ENCODE results near the gene DYRK2. TPM values are rescaled to one million over a fixed set of nuclear protein-coding genes. Genes with fewer than 3 reads are reported as not detected.
"Not testable (repeated sequence)": the region's sequence is repeated elsewhere in the genome, so short reads cannot be mapped to it uniquely, and the experiment has no call there.

DYRK2 gene
- total RNA-seq, 1 donor from 2014 or later = 25.5 TPM

- DNase-seq (ENCODE audit: low spot score) (no peak), ATAC-seq (no peak)
- intact Hi-C loops (cut with DNase I) = no loop called here
Measured at GRCh38 chr12:67666605-67667004, 18.1 kb downstream of the DYRK2 start.

- ATAC-seq = peak; percentile 79
- peak; percentile 76 for DNase-seq (ENCODE audit: low spot score)
- intact Hi-C loops (cut with DNase I) = no loop called here
Measured at GRCh38 chr12:67667276-67668073, 18.9 kb downstream of the DYRK2 start.

GRCh38 chr12:67669217-67669933 is 20.8 kb downstream of the DYRK2 start:
- intact Hi-C loops (cut with DNase I) = no loop called here
- DNase-seq (ENCODE audit: low spot score) (no peak), ATAC-seq (no peak)

GRCh38 chr12:67669934-67670631 is 21.5 kb downstream of the DYRK2 start:
- intact Hi-C loops (cut with DNase I) = no loop called here
- ATAC-seq (no peak), DNase-seq (ENCODE audit: low spot score) (no peak)

GRCh38 chr12:67671419-67671818 is 22.9 kb downstream of the DYRK2 start:
- ATAC-seq = no peak
- intact Hi-C loops (cut with DNase I) = no loop called here
- no peak for DNase-seq (ENCODE audit: low spot score)

GRCh38 chr12:67671892-67672291 is 23.3 kb downstream of the DYRK2 start:
- intact Hi-C loops (cut with DNase I) = no loop called here
- ATAC-seq = no peak

GRCh38 chr12:67672507-67672906 is 24.0 kb downstream of the DYRK2 start:
- ATAC-seq; intact Hi-C loops (cut with DNase I); DNase-seq (ENCODE audit: low spot score): not testable (repeated sequence)

More at GRCh38 chr12:67671892-67672291, 23.3 kb downstream of the DYRK2 start:
- DNase-seq (ENCODE audit: low spot score) = no peak

GRCh38 chr12:67673509-67673908 is 25.0 kb downstream of the DYRK2 start:
- ATAC-seq; intact Hi-C loops (cut with DNase I): not testable (repeated sequence)

GRCh38 chr12:67674417-67674816 is 25.9 kb downstream of the DYRK2 start:
- intact Hi-C loops (cut with DNase I) = no loop called here
- ATAC-seq (no peak), DNase-seq (ENCODE audit: low spot score) (no peak)

More at GRCh38 chr12:67673509-67673908, 25.0 kb downstream of the DYRK2 start:
- DNase-seq (ENCODE audit: low spot score) = not testable (repeated sequence)

DNA sequence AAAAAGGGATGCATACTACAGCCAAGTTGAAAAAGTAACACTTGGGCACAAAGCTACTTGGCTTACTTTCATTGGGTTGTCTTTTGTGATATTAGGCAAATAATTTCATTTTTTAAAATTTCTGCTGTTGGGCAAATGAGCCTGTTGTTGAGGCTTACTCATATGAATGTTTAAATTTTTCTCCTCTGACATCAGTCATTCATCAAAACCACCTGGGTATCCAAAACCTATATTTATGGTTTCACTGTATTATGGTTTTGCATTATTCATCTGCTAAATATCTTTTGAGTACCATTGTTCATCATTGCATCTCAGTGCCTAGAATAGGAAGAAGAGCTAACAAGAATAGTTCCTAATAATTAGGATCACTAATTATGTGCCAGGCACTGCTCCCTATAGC is 28.1 kb downstream of the DYRK2 start:
- DNase-seq (ENCODE audit: low spot score) = no peak
- intact Hi-C loops (cut with DNase I) = no loop called here
- ATAC-seq = no peak

GRCh38 chr12:67677166-67677565 is 28.6 kb downstream of the DYRK2 start:
- DNase-seq (ENCODE audit: low spot score) = no peak
- no peak for ATAC-seq
- intact Hi-C loops (cut with DNase I) = no loop called here

DNA sequence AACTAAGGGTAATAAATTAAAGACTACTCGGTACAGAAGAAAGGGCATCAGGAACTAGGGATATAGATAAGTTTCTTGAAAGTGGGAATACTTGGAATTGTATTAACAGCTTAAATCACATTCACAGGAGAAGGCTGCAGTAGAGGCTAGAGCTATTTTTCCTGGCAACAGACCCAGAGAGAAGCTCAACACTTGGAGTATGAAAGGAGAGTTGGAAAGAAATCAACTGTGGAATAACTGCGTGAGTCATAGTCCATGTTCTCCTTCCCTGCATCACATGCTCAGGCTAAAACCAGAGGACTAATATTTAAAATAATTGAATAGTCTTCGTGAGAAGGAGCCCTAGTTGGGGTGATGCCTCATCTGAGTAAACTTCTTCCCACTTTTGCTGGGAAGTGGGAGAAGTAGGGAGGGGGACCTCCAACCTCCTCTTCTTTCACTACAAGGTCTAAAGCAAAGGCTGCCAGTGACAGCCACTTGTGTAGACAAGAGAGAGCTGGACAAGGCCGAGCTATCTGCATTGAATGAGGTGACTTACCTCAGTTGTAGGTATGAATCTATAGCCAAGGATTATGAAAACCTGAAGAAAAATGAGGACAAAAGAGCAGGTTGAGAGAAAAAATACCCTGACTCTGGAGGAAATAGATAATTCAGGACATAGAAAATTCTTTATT is 32.7 kb downstream of the DYRK2 start:
- peak; percentile 96 for ATAC-seq
- no peak for DNase-seq (ENCODE audit: low spot score)
- intact Hi-C loops (cut with DNase I) = no loop called here

DNA sequence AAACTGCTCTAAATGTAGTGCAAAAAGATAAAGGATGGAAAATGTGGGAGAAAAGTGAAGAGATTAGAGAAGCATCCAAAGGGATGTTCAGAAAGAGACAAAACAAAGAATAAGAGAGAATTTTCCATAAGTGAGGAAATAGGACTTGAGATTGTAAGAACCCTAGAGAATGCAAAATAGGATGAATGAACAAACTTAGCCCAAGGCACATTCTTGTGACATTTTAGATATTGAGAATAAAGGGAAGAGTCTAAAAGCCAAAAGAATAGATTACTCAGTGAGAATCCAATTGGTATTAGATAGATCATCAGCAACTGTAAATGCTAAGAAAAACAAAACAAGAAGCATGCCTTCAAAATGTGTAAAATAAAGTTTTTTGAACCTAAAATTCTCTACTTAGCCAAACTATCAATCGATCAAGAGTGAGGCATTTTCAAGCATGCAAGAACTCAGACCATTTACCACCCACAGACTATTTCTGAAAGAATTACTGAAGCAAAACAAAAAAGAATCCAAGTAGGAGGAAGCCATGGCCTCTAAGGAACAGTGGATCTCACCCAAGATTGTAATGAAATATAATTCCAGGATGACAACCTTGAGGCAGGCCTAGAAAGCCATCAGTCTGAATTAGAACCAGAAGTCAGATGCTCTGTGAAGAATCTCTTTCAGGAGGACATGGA is 33.5 kb downstream of the DYRK2 start:
- intact Hi-C loops (cut with DNase I) = no loop called here
- no peak for ATAC-seq
- DNase-seq (ENCODE audit: low spot score) = no peak

GRCh38 chr12:67689385-67689784 is 40.8 kb downstream of the DYRK2 start:
- ATAC-seq (no peak), DNase-seq (ENCODE audit: low spot score) (no peak)
- intact Hi-C loops (cut with DNase I) = no loop called here

GRCh38 chr12:67690656-67691055 is 42.1 kb downstream of the DYRK2 start:
- ATAC-seq = no peak
- intact Hi-C loops (cut with DNase I) = no loop called here
- no peak for DNase-seq (ENCODE audit: low spot score)

DNA sequence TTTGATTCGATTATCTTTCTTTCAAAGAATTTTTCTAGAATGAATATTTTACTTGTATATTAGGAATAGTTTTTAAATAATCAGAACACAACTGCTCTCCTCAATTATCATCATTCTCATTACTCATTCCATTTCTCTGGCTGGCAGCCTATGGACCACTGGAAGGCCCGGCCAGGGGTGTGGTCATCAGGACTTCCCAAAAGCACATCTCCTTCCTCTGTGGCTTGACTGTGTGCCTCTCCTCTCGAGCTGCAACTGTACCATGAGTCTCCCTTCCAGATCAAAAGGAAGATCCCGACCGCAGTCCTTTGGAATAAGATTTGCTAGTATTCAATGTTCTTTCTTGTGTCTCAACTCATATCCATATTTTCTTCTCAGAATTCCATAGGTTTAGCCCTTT is 42.7 kb downstream of the DYRK2 start:
- no peak for ATAC-seq
- intact Hi-C loops (cut with DNase I) = no loop called here

DNA sequence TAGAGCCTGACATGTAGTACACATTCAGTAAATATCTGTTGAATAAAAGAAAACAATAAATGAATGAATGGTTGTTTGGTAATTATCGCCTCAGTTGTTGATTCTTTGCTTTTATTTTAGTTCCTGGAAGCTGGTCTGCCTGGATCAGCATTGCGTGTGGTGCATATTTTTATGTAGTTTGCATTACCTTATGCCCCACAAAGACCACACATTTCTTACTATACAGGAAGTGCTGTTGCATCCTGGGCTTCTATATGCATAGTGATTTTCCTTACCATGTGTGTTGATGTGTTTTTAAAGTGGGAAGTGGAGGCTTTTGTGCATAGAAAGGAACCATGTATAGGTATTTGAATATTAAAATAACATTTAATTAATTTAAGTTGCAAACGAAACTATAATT is 43.6 kb downstream of the DYRK2 start:
- DNase-seq (ENCODE audit: low spot score) (no peak), ATAC-seq (no peak)
- intact Hi-C loops (cut with DNase I) = no loop called here

More for the DNA sequence above, 42.7 kb downstream of the DYRK2 start:
- no peak for DNase-seq (ENCODE audit: low spot score)

DNA sequence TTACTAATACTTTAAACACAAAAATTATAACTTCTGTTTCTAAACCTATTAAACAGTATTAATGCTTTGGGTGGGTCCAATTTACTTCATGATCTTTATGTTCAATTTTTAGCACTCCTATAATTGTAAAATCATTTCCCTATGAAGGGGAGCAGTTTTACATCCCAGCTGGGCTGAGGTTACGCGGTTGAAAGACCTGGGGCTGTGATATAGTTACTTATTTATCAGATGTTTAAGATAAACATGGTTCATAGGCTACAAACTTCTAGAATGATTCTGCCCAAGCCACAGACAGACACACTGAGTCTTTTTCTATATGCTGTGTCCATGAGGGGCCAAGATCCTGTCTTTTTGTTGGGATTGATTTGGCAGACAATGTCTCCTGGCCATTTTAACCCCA is 44.4 kb downstream of the DYRK2 start:
- no peak for ATAC-seq

DNA sequence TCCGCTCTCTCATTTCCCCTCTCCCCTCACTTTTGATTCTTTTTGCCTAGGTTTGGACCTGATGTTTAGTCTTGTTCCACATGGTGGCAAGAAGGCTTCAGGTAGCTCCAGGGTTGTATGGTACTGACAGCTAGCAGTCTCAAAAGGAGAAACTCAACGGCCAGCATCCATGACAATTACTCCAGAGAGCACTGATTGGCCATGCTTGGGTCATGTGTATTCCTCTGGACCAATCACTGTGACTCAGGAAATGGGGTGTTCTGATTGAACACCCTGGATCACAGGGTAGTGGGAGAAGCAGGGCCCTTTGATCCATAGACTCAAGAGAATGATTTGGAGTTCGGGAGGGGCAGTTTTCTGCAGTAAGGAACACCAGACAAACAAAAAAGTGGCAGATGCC is 45.3 kb downstream of the DYRK2 start:
- ATAC-seq (no peak), DNase-seq (ENCODE audit: low spot score) (no peak)
- intact Hi-C loops (cut with DNase I) = no loop called here

More for the DNA sequence above, 44.4 kb downstream of the DYRK2 start:
- DNase-seq (ENCODE audit: low spot score) = no peak
- intact Hi-C loops (cut with DNase I) = no loop called here
